Measurements from ENCODE around the gene LY6G6C. TPM values are rescaled to one million over a fixed set of nuclear protein-coding genes. Genes with fewer than 3 reads are reported as not detected.
A peak's percentile ranks its signal among the peaks of the same experiment; 100 is the strongest.

Gene LY6G6C
- total and polyA plus RNA-seq, 11 donors = 0.27 TPM; not detected in 10

DNA sequence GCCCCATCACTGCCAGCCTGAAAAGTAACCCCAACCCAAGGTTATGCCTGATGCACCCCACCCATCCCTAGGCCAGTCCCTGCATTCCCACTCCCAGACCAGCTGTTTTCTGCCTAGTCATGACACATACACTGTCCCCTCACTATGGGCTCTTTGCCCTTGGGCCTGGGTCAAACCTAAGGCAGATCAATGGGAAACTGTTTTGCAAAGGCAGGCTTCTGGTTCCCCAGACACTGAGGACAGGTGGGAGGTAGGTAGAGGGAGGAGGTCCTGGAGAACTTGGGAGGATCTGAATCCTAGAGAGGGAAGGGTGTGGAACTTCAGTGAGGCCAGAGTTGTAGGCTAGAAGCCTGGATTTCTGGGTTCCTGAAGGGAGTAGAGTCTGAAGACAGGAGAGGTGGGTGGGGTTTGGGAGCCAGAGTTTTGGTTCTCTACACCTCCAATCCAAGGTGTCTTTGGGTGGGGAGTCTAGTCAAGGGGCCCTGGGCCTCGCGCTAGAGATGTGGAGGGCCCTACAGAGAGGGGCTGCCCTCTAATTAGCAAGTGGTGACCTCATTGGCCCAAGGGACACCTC lies 12.8 kb upstream of the LY6G6C start:
- Histone ChIP-seq H3K36me3 (peaks cover 3 to 44% (median 37%) of the 10 kb centered on the region in 9 donors), H3K4me1 (peaks cover 5 to 75% (median 44%) of the 10 kb centered on the region in 12 donors), H3K9me3 (no peaks in the 10 kb centered on the region), H3K4me3 (peak overlapping the region; percentile 40 to 91 (median 78)), H3K27ac (peak overlapping the region; percentile 66 to 99 (median 92)), H3K27me3 (no peaks in the 10 kb centered on the region)
- intact Hi-C loops (cut with DNase I) = loop anchor here in 5 of 10 donors (5.0 to 10.0 kb wide), 6 partner anchors 33 to 100 kb away; partner anchors contain the start of gene VARS1 (in 1 of the 5)
- 30 to 50% (median 43%) methylated on average over 2 of the region's 2 CpGs for WGBS, 4 donors
- no peak for DNase-seq
- ATAC-seq = no peak
- TF ChIP-seq, protein P1, sequence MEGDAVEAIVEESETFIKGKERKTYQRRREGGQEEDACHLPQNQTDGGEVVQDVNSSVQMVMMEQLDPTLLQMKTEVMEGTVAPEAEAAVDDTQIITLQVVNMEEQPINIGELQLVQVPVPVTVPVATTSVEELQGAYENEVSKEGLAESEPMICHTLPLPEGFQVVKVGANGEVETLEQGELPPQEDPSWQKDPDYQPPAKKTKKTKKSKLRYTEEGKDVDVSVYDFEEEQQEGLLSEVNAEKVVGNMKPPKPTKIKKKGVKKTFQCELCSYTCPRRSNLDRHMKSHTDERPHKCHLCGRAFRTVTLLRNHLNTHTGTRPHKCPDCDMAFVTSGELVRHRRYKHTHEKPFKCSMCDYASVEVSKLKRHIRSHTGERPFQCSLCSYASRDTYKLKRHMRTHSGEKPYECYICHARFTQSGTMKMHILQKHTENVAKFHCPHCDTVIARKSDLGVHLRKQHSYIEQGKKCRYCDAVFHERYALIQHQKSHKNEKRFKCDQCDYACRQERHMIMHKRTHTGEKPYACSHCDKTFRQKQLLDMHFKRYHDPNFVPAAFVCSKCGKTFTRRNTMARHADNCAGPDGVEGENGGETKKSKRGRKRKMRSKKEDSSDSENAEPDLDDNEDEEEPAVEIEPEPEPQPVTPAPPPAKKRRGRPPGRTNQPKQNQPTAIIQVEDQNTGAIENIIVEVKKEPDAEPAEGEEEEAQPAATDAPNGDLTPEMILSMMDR (IDR thresholded peaks at IDR 0.05) = no peak
- TF ChIP-seq POLR2A (IDR thresholded peaks at IDR 0.05) = no peak

DNA sequence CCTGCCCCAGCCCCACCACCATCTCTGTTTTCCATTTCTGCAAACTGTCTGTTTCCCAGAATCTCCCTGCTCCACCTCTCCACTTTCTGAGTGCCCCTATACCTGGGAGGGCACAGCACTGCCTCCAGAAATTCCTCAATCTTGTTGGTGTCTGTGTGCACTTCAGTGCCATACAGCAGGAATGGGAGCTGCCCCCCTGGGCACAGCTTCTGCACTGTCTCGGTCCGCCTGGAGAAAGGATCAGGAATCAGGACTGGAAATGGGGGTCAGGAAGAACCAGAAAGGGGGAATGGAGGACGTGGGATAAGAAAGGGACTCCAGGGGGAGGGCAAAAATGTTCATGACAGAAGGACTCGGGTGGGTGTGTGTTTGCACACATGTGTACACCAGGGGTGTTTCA lies 12.2 kb upstream of the LY6G6C start:
- 76 to 83% (median 79%) methylated on average over 4 of the region's 4 CpGs for whole genome bisulfite sequencing, 4 donors
- peak overlapping the region in 5 of 12 donors; percentile 65 to 91 (median 89) for H3K4me3 ChIP-seq
- no peaks in the 10 kb centered on the region for H3K9me3 ChIP-seq
- intact Hi-C loops (cut with DNase I) = loop anchor here in 5 of 10 donors (5.0 to 10.0 kb wide), 6 partner anchors 34 to 101 kb away; partner anchors contain the start of gene VARS1 (in 1 of the 5)
- no peak for TF ChIP-seq POLR2A (IDR thresholded peaks at IDR 0.05)
- TF ChIP-seq, protein P1 (IDR thresholded peaks at IDR 0.05) = no peak
- H3K27me3 ChIP-seq = no peaks in the 10 kb centered on the region
- DNase-seq = no peak
- peaks cover 5 to 76% (median 42%) of the 10 kb centered on the region in 12 donors for H3K4me1 ChIP-seq
- peak overlapping the region in 11 of 12 donors; percentile 14 to 99 (median 92) for H3K27ac ChIP-seq
- ATAC-seq = no peak
- peaks cover 3 to 44% (median 37%) of the 10 kb centered on the region in 9 donors for H3K36me3 ChIP-seq

DNA sequence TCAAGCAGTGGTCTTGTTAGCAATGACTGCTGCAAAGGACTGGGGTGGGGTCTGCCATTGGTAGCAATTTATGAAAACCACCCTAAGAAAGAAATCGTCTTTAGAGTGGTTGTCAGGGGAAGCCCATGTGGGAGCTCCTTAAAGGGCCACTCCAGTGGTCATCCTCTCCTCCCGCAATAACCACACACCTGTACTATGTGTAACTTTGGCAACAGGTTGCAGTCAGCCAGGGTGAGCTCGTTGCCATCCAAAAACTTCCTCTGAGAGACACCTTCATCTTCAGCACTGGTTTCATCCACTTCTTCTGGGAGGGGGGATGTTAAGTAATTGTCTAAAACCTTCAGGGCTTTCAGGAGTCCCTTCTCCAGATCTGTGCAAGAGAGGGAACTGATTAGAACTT lies 10.5 kb upstream of the LY6G6C start:
- ATAC-seq = no peak
- peaks cover 5 to 76% (median 39%) of the 10 kb centered on the region in 12 donors for H3K4me1 ChIP-seq
- peak overlapping the region in 6 of 12 donors; percentile 16 to 99 (median 67) for H3K27ac ChIP-seq
- peak overlapping the region in 2 of 12 donors; percentile 4 to 9 for H3K4me3 ChIP-seq
- TF ChIP-seq, protein P1 (IDR thresholded peaks at IDR 0.05) = no peak
- TF ChIP-seq POLR2A (IDR thresholded peaks at IDR 0.05) = no peak
- intact Hi-C loops (cut with DNase I) = loop anchor here in 5 of 10 donors (5.0 to 10.0 kb wide), 6 partner anchors 35 to 103 kb away; partner anchors contain the start of gene VARS1 (in 1 of the 5)
- no peaks in the 10 kb centered on the region for H3K9me3 ChIP-seq
- no peak for DNase-seq
- no peaks in the 10 kb centered on the region for H3K27me3 ChIP-seq
- H3K36me3 ChIP-seq = peaks cover 3 to 60% (median 49%) of the 10 kb centered on the region in 9 donors
- WGBS, 4 donors = 56 to 72% (median 64%) methylated on average over 3 of the region's 3 CpGs

DNA sequence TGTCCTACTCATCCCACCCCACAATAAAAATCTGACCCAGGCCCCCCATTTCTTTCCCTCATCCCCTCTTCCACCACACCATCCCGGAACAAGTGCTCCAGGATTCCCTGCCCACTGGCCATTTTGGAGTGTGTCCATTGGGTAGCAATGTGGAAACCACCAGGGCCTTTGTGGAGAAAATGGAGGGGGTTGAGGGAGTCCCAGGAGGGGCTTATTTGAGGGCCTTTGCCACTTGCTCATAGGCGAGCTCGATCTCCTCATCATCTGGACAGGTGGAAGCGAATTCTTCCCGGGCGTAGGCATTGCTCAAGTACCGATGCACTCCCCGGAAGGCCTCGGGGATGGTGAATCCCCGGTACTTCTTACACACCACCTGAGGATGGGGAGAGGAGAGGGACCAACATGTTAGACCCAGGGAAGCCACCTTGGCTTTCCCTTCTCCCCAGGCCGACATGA lies 9.1 kb upstream of the LY6G6C start:
- no peaks in the 10 kb centered on the region for H3K9me3 ChIP-seq
- H3K27ac ChIP-seq = peak overlapping the region in 11 of 12 donors; percentile 90 to 99 (median 97)
- 89 to 96% (median 92%) methylated on average over 11 of the region's 11 CpGs for WGBS, 4 donors
- DNase-seq = no peak
- H3K36me3 ChIP-seq = peaks cover 3 to 74% (median 61%) of the 10 kb centered on the region in 9 donors
- TF ChIP-seq, protein P1 (IDR thresholded peaks at IDR 0.05) = no peak
- no peak for TF ChIP-seq POLR2A (IDR thresholded peaks at IDR 0.05)
- H3K4me1 ChIP-seq = peaks cover 5 to 85% (median 36%) of the 10 kb centered on the region in 12 donors
- intact Hi-C loops (cut with DNase I) = loop anchor here in 6 of 10 donors (2.0 to 10.0 kb wide), 7 partner anchors 37 to 104 kb away; partner anchors contain the start of genes HSPA1B (in 1 of the 6) and VARS1 (in 1 of the 6)
- H3K27me3 ChIP-seq = no peaks in the 10 kb centered on the region
- ATAC-seq = no peak
- peak overlapping the region in 10 of 12 donors; percentile 66 to 95 (median 78) for H3K4me3 ChIP-seq
